Fibroblast of lung (primary cell): ENCODE results near the gene NUBPL.

Experiments used
- CTCF ChIP-seq, 2 donors: IDR thresholded peaks in 1 of 2; conservative IDR thresholded peaks in 1 of 2; 1 replicate in 1 of 2; 2 replicates in 1 of 2; pipeline ENCODE4 v1.5.1; 2011 to 2012; ENCODE audit warnings: low read length in 2 of 2, control low read depth in 1 of 2, inconsistent platforms in 1 of 2, low read depth in 1 of 2, mild to moderate bottlenecking in 1 of 2
- EZH2 ChIP-seq: IDR thresholded peaks from 2 replicates; pipeline ENCODE4 v1.5.1; 2012; ENCODE audit warnings: low read length, control low read depth, mild to moderate bottlenecking; ENCODE audit errors: missing control alignments

GRCh38 chr14:31740688-31741087 is 179.5 kb downstream of the NUBPL start:
- TF ChIP-seq CTCF (conservative IDR thresholded peaks at IDR 0.05 in 1 of 2, IDR thresholded peaks at IDR 0.05 in 1 of 2; ENCODE audit: low read depth in 1 of 2, low read length in 2 of 2), result no peak
- TF ChIP-seq EZH2, result no peak
